GM12892 (cell line): ENCODE measurements around the gene LY6G5C. TPM values are rescaled to one million over a fixed set of nuclear protein-coding genes. Genes with fewer than 3 reads are reported as not detected.

ENCODE experiments used
- DNase-seq: peaks from one replicate; pipeline ENCODE4 v3.0.0; 2011; ENCODE audit not compliant: insufficient read length
- FAIRE-seq: peaks from 2 replicates; lab custom pipeline; 2011; peaks lifted over from hg19 to GRCh38; lab: Jason Lieb, UNC
- POLR2A ChIP-seq: IDR thresholded peaks from 2 replicates; pipeline ENCODE4 v1.6.1; 2011; ENCODE audit warnings: low read depth, low read length, control low read depth
- POLR2AphosphoS5 ChIP-seq: IDR thresholded peaks from 2 replicates; pipeline ENCODE4 v1.6.1; 2011; ENCODE audit warnings: low read depth, low read length, control low read depth
- TAF1 ChIP-seq: IDR thresholded peaks from 2 replicates; pipeline ENCODE4 v1.6.1; 2011; ENCODE audit warnings: low read depth, mild to moderate bottlenecking, control low read depth, low read length, borderline replicate concordance
- polyA plus RNA-seq: library from polyadenylated mRNA; unstranded; fragments of >200 nt; gene quantifications from one replicate; pipeline ENCODE4 v1.2.1, GENCODE V29; 2012; ENCODE audit warnings: missing spikeins, inconsistent platforms; ENCODE audit not compliant: missing spikeins

Gene LY6G5C, protein sequence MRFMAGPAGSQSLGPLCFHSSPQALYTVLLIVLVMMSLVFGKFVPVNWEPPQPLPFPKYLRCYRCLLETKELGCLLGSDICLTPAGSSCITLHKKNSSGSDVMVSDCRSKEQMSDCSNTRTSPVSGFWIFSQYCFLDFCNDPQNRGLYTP
- polyA plus RNA-seq, result 1.3 TPM

DNA sequence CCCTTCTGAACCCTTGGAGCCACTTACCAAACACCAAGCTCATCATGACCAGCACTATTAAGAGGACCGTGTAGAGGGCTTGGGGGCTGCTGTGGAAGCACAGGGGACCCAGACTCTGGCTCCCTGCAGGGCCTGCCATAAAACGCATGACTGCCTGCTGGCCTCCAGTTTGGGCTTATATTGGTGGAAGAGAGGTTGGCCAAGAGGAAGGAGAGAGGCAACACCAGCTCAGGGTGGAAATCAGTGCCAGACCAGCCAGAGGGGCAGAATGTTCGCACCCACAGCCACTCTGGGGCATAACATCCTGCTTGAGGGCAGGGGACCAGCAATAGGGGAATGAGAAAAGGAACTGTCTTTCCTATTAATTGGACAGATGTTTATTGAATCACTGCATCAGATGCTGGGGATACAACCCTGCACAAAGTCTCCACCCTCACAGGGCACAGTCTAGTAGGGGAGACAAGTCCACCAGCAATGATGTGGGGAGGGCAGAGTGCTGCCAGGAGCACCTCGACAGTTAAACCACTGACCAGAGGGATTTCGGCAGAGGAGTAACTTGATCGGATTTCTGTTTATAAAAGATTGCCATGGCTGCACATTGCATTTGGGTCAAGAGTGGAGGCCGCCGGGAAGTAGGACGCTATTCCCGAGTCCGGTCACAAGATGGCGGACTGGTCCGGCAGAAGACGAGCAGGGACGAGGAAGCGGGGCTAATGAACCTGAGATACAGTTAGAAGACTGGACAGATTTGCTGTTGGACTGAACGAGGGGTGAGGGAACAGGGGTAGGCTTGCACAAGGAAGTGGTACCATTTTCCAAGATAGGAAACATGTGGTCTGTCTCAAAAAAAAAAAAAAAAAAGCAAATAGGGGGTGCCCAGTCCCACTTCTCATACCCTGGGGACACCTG lies at the start of gene LY6G5C:
LY6G5C (minus strand) TSS at position 842 of the 909 bp plus-strand sequence; CDS start at position 148, 694 bp downstream.
- DNase-seq (peak; percentile 52), FAIRE-seq (peak; percentile 90)
- TF ChIP-seq POLR2A, result no peak
- TF ChIP-seq TAF1, result peak; percentile 8; the same call in 1 of the 2 replicates
- TF ChIP-seq POLR2AphosphoS5, result no peak

DNA sequence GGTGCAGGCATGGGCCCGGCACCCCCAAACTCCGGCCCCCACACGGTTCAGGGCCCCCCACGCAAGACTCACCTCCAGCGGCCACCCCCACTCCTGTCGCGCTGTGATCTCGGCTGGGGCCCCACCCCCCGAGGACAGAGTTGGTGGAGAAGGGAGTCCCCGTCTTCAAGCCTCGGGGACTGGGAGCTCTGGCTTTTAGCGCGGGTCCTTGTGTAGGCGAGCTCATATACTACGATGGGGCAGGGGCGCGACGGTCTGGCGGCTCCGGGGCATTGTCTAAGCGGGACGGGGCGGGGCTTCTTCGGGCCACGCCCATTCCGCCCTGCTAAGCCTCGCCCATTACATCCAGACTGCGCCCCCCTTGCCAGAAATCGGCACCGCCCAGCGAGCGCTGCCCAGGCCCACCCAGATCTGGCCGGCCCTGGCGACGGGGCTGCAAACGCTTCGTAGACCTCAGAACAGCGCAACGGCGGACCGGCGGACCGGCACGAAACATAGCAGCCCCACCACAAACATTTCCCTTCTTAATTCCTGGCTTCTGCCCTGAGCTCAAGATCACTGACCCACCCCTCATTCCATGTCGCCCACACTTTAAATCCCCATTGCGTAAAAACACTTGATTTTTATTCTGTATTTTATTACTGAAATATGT lies 49.2 kb upstream of the LY6G5C start:
- FAIRE-seq, result peak; percentile 56
- peak; percentile 69 for DNase-seq
- TF ChIP-seq POLR2A (peak; percentile 43; the same call in 1 of the 2 replicates), POLR2AphosphoS5 (no peak)

DNA sequence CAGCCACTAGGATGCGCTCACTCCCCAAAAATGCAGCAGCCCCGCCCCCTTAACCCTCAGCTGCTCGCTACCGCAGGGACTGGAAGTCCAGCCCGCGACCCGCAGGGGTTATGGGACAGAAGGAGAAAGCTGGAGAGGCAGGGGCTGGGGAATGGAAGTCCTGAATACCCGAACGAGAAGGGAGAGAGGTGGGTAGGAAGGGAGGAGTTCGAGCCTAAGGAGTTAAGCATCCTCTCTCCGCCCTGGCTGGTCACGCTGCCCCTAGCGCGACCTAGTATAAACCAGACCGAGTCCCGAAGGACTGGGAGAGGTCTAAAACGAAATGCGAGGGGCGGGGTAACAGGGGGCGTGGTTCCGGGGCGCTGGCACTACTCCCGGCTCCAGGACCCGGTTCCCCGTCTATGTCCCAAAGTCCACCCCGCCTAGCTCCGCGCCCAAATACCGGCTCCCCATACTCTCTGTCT lies 48.7 kb upstream of the LY6G5C start:
- DNase-seq (peak; percentile 70), FAIRE-seq (peak; percentile 9)
- TF ChIP-seq POLR2AphosphoS5 (no peak), POLR2A (0 out of 2 replicates have a peak, but pooled peaks have one; percentile 47)

GRCh38 chr6:31728767-31729514 lies 48.1 kb upstream of the LY6G5C start, which contains the start of gene DDAH2:
DDAH2 (minus strand) TSS chr6:31729299; CDS start chr6:31729161, 138 bp downstream.
- no peak for FAIRE-seq
- TF ChIP-seq POLR2AphosphoS5 (no peak), POLR2A (no peak), TAF1 (no peak)
- no peak for DNase-seq

- TF ChIP-seq POLR2AphosphoS5 (no peak), TAF1 (no peak), POLR2A (no peak)
- DNase-seq (no peak), FAIRE-seq (no peak)
Observed at GRCh38 chr6:31727717-31728671, 47.1 kb upstream of the LY6G5C start.

DNA sequence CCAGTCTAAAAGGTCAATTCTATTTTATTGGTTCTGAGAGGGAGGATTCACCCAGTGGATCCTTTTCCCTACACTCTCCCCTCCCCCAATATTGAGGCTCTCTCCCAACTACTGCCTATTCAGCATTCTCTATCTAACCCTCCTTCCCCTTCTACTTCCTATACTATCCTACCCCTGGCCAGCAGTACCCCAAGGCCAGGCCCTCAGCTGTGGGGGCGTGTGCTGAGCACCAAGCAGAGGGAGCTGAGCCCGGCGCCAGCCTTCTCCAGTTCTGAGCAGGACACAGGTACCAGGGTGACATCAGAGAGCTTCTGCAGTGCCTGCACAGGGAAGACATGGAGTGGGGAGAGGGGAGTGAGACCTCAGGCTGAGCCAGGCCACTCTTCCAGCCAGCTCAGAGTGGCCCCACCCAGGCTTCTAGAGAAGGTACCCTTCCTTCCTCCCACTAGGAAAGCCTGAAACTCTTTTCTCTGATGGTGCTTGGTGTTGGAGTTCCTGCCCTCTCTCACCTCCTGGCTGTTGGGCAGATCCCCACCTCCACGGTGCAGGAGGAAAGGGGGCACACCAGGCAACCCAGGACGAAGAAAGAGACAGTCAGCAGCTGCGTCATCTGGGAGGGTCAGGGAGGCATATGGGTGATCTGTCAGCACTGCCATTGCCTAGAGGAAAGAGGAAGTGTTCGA lies 46.3 kb upstream of the LY6G5C start:
- TF ChIP-seq POLR2AphosphoS5, result no peak
- no peak; the same call in 1 of the 2 replicates for TF ChIP-seq POLR2A
- TF ChIP-seq TAF1, result no peak
- FAIRE-seq (peak; percentile 98), DNase-seq (peak; percentile 83)

DNA sequence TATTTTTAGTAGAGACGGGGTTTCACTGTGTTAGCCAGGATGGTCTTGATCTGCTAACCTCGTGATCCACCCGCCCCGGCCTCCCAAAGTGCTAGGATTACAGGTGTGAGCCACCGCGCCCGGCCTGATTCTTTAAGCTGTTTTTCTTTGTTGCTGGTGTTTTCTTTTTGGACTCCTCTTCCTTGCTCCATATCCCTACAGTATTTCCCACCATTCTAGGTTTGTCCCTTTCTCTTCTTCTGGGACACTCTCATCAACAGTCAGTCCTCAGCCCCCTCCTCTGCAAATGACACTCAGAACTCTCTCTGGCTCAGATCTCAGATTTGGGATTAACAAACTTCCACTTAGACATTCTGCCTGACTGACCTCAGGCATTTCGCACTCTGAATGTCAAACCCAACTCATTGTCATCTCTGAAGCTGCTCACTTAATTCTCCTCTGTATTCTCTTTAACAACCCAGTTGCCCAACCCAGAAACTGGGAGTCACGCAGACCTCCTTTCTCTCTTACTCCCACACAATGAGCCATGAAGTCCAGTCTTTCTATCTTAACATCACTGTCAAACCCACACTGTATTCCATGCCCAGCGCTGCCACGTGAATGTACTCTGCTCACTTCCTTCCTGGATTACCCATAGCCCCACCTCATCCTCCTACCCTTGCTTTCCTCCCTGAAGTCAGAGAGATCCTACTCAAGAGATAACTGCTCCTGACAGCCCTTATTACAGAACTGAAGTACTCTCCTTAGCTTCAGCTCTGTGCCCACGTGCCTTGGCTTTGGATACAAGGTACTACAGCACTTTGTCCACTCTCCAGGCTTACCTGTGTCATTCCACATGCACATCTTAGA lies 44.9 kb upstream of the LY6G5C start:
- FAIRE-seq, result no peak
- no peak for DNase-seq

GRCh38 chr6:31723980-31724691 lies 43.3 kb upstream of the LY6G5C start:
- TF ChIP-seq POLR2A (no peak), TAF1 (no peak), POLR2AphosphoS5 (no peak)
- no peak for FAIRE-seq

More for the DNA sequence above, 44.9 kb upstream of the LY6G5C start:
- TF ChIP-seq TAF1, result no peak
- no peak for TF ChIP-seq POLR2AphosphoS5

More at GRCh38 chr6:31723980-31724691, 43.3 kb upstream of the LY6G5C start:
- DNase-seq, result no peak
